Activated CD8-positive, alpha-beta T cell treated with anti-CD3 and anti-CD28 coated beads for 36 hours (primary cell): ENCODE measurements around the gene LHX3. TPM values are rescaled to one million over a fixed set of nuclear protein-coding genes. Genes with fewer than 3 reads are reported as not detected.

ENCODE experiments used
- ATAC-seq: fragments of 200-7000 bp; cut with Tn5 transposase; one replicate; pipeline ENCODE4 v1.10.0; 2021; ENCODE audit warnings: mild to moderate bottlenecking, moderate library complexity
- CTCF ChIA-PET: fragments of 350-600 bp; sonication (Branson Sonifier 250); formaldehyde crosslinking; loops from one replicate; lab custom pipeline; 2021; ENCODE audit warnings: antibody characterized with exemption; lab: Charles Lee
- POLR2A ChIA-PET: fragments of 350-600 bp; sonication (Branson Sonifier 250); formaldehyde crosslinking; loops from one replicate; lab custom pipeline; 2021; ENCODE audit warnings: antibody characterized with exemption; lab: Charles Lee
- DNase-seq: peaks from one replicate; pipeline ENCODE4 v3.0.0-alpha.2; 2020
- H3K27ac Mint-ChIP-seq: one replicate; pipeline ENCODE4 v1.8.0; 2021; ENCODE audit warnings: mild to moderate bottlenecking, mixed read lengths
- H3K27me3 Mint-ChIP-seq: one replicate; pipeline ENCODE4 v1.8.0; 2021; ENCODE audit warnings: mixed read lengths
- H3K36me3 Mint-ChIP-seq: one replicate; pipeline ENCODE4 v1.8.0; 2021; ENCODE audit warnings: low read depth, mixed read lengths
- H3K4me1 Mint-ChIP-seq: one replicate; pipeline ENCODE4 v1.8.0; 2021; ENCODE audit warnings: low read depth, mixed read lengths
- H3K4me3 Mint-ChIP-seq: one replicate; pipeline ENCODE4 v1.8.0; 2021; ENCODE audit warnings: mild to moderate bottlenecking, moderate library complexity, mixed read lengths
- H3K9me3 Mint-ChIP-seq: one replicate; pipeline ENCODE4 v1.8.0; 2021; ENCODE audit warnings: mixed read lengths
- CTCF ChIP-seq: fragments of 200-600 bp; IDR thresholded peaks from one replicate; pipeline ENCODE4 v1.8.0; 2022; ENCODE audit warnings: antibody characterized with exemption, mild to moderate bottlenecking
- intact Hi-C: fragments of 100-400 bp; cut with micrococcal nuclease; formaldehyde crosslinking; loops from one replicate; pipeline ENCODE4 v1.10.0; 2022
- total RNA-seq, 2 experiments: library from RNA; stranded (reverse); gene quantifications; one replicate each; pipeline ENCODE4 v1.2.3, GENCODE V29; 2021

LHX3 gene
- total RNA-seq, 2 experiments from 2014 or later, result not detected

GRCh38 chr9:136208675-136209074, 3.7 kb upstream of the LHX3 start:
- H3K36me3 Mint-ChIP-seq, result peaks cover 14% of the 10 kb centered on the region

DNA sequence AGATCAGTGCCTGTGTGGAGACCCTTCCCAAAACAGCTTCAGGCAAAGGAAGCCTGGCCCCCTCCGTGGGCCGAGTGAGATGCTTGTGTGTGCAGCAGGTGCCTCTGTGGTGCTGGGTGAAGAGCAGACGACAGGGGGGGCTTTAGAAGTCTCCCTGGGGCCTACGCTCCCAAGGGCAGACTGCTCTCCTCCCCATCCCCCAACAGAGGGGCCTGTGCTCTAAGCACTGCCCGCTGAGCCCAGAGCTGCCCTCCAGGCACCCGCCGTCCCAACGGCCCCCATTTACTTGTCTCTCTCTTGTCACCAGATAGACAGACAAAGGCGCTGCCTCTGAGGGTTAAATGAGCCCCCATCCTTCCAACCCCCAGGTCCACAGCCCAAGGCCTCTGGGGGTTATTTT, 2.7 kb upstream of the LHX3 start:
- H3K4me3 Mint-ChIP-seq, result no peak overlapping the region
- no peak for TF ChIP-seq CTCF
- H3K27me3 Mint-ChIP-seq, result peaks cover 13% of the 10 kb centered on the region
- H3K27ac Mint-ChIP-seq, result no peak overlapping the region
- intact Hi-C loops, result no loop called here
- ChIA-PET POLR2A (no interaction called here), CTCF (no interaction called here)
- H3K4me1 Mint-ChIP-seq, result no peaks in the 10 kb centered on the region
- no peak for ATAC-seq
- H3K9me3 Mint-ChIP-seq, result no peaks in the 10 kb centered on the region
- DNase-seq, result no peak
- H3K36me3 Mint-ChIP-seq, result peaks cover 10% of the 10 kb centered on the region

More at GRCh38 chr9:136208675-136209074, 3.7 kb upstream of the LHX3 start:
- Mint-ChIP-seq H3K27ac (no peak overlapping the region), H3K4me1 (no peaks in the 10 kb centered on the region), H3K27me3 (peaks cover 7% of the 10 kb centered on the region), H3K4me3 (no peak overlapping the region), H3K9me3 (no peaks in the 10 kb centered on the region)
- intact Hi-C loops, result no loop called here
- CTCF ChIA-PET, result no interaction called here
- POLR2A ChIA-PET, result no interaction called here
- no peak for TF ChIP-seq CTCF
- ATAC-seq (no peak), DNase-seq (no peak)

DNA sequence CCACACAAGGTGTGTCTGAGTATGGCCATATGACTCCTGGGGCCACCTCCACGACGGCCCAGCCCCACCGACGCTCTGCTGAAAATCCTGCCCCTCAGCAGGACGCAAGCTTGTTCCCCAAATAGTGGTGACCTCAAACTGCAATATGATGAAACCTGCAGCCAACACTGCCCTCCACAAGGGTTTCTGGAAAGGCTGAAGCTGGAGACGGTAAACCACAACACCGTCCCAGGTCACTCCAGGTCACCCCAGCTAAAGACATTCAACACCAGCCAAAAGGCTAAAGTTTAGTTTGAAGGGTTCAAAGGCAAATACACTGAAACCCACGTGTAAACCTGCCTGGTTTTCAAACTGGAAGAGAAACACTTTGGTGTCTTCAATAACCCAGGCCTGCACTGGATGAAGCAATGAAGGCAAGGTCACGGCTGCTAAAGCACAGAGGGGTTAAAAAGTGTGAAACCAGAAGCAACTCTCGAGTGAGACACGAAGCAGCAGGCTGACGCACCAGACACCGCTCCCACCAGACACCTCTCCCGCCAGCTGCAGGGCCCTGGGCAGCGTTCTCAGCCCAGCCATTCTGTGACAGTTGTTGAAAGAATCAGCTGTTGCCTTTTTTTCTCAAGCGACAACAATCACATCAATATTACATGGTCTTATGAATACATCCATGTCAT, 1.8 kb upstream of the LHX3 start:
- intact Hi-C loops, result no loop called here
- ChIA-PET CTCF (no interaction called here), POLR2A (no interaction called here)
- Mint-ChIP-seq H3K27me3 (peaks cover 15% of the 10 kb centered on the region), H3K4me1 (no peaks in the 10 kb centered on the region), H3K36me3 (peaks cover 7% of the 10 kb centered on the region), H3K27ac (no peak overlapping the region), H3K4me3 (no peak overlapping the region), H3K9me3 (no peaks in the 10 kb centered on the region)
- TF ChIP-seq CTCF, result no peak
- ATAC-seq (no peak), DNase-seq (no peak)

DNA sequence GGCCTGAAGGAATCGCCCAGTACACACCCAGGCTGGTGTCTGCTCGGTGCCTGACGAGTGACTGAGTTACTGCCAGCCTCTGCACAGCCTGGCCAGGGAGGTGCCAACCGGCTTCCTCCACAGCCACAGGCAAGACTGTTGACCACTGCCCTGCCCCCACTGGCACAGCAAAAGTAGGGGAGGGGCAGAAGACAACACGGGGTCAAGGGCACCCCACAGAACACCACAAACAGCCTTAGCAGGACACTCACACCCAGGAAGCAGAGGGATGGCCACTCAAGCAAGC, 722 bp upstream of the LHX3 start:
- H3K9me3 Mint-ChIP-seq, result no peaks in the 10 kb centered on the region
- no peak overlapping the region for H3K27ac Mint-ChIP-seq
- H3K36me3 Mint-ChIP-seq, result peaks cover 7% of the 10 kb centered on the region
- H3K27me3 Mint-ChIP-seq, result peaks cover 22% of the 10 kb centered on the region
- no peaks in the 10 kb centered on the region for H3K4me1 Mint-ChIP-seq
- ATAC-seq, result no peak
- ChIA-PET POLR2A (no interaction called here), CTCF (no interaction called here)
- intact Hi-C loops, result no loop called here
- no peak for DNase-seq
- H3K4me3 Mint-ChIP-seq, result no peak overlapping the region
- TF ChIP-seq CTCF, result no peak

- ChIA-PET CTCF (no interaction called here), POLR2A (no interaction called here)
- DNase-seq (no peak), ATAC-seq (no peak)
- Mint-ChIP-seq H3K4me1 (no peaks in the 10 kb centered on the region), H3K9me3 (no peaks in the 10 kb centered on the region), H3K36me3 (peaks cover 6% of the 10 kb centered on the region), H3K27ac (no peak overlapping the region), H3K27me3 (peaks cover 32% of the 10 kb centered on the region), H3K4me3 (no peak overlapping the region)
- TF ChIP-seq CTCF, result no peak
- intact Hi-C loops, result no loop called here
These were observed 653 bp downstream of the LHX3 start for GRCh38 chr9:136204145-136204805.
